ENCODE results near the gene OR10A3.

OR10A3 gene

GRCh38 chr11:7936615-7937014, 4.9 kb downstream of the OR10A3 start:
- H3K27ac ChIP-seq (ENCODE audit: low read depth, low read length): no peak overlapping the region
- H3K4me1 ChIP-seq (ENCODE audit: insufficient read depth, low read length): no peaks in the 10 kb centered on the region
- no peak overlapping the region for H3K4me3 ChIP-seq (ENCODE audit: low read length)
- H3K27me3 ChIP-seq (ENCODE audit: insufficient read depth, low read length): no peaks in the 10 kb centered on the region
- no peak overlapping the region for H3K9ac ChIP-seq (ENCODE audit: low read depth, low read length)
- no peaks in the 10 kb centered on the region for H3K36me3 ChIP-seq (ENCODE audit: insufficient read depth, low read length)
- 87% methylated on average over 1 of the region's 1 CpG for WGBS
- H3K9me3 ChIP-seq (ENCODE audit: insufficient read depth, low read depth, low read length): no peaks in the 10 kb centered on the region

GRCh38 chr11:7931168-7931567, 10.3 kb downstream of the OR10A3 start, which contains the start of gene OR10A6:
Gene OR10A6 (minus strand): TSS chr11:7931268. CDS start chr11:7928662, 2,606 bp downstream.
- no peak within 1 kb of the TSS for H3K9ac ChIP-seq (ENCODE audit: low read depth, low read length)
- 90% methylated on average over 4 of the region's 4 CpGs for WGBS
- no peak within 1 kb of the TSS for H3K27ac ChIP-seq (ENCODE audit: low read depth, low read length)
- no peaks in the 10 kb centered on the region for H3K36me3 ChIP-seq (ENCODE audit: insufficient read depth, low read length)
- no peaks in the 10 kb centered on the region for H3K4me1 ChIP-seq (ENCODE audit: insufficient read depth, low read length)
- no peaks in the 10 kb centered on the region for H3K27me3 ChIP-seq (ENCODE audit: insufficient read depth, low read length)
- no peak within 1 kb of the TSS for H3K4me3 ChIP-seq (ENCODE audit: low read length)
- peaks cover 3% of the 10 kb centered on the region for H3K9me3 ChIP-seq (ENCODE audit: insufficient read depth, low read depth, low read length)

- WGBS: 94% methylated on average over 6 of the region's 6 CpGs
- H3K27ac ChIP-seq (ENCODE audit: low read depth, low read length): no peak overlapping the region
- H3K4me3 ChIP-seq (ENCODE audit: low read length): no peak overlapping the region
- H3K36me3 ChIP-seq (ENCODE audit: insufficient read depth, low read length): no peaks in the 10 kb centered on the region
- H3K27me3 ChIP-seq (ENCODE audit: insufficient read depth, low read length): no peaks in the 10 kb centered on the region
- H3K9me3 ChIP-seq (ENCODE audit: insufficient read depth, low read depth, low read length): peaks cover 7% of the 10 kb centered on the region
- H3K9ac ChIP-seq (ENCODE audit: low read depth, low read length): no peak overlapping the region
- no peaks in the 10 kb centered on the region for H3K4me1 ChIP-seq (ENCODE audit: insufficient read depth, low read length)
Observed at GRCh38 chr11:7927635-7928034, 13.9 kb downstream of the OR10A3 start.

- Histone ChIP-seq H3K27me3 (ENCODE audit: insufficient read depth, low read length) (no peaks in the 10 kb centered on the region), H3K9me3 (ENCODE audit: insufficient read depth, low read depth, low read length) (peaks cover 7% of the 10 kb centered on the region), H3K27ac (ENCODE audit: low read depth, low read length) (no peak overlapping the region), H3K4me1 (ENCODE audit: insufficient read depth, low read length) (no peaks in the 10 kb centered on the region), H3K9ac (ENCODE audit: low read depth, low read length) (no peak overlapping the region), H3K36me3 (ENCODE audit: insufficient read depth, low read length) (no peaks in the 10 kb centered on the region), H3K4me3 (ENCODE audit: low read length) (no peak overlapping the region)
- WGBS: 89% methylated on average over 2 of the region's 2 CpGs
Observed at GRCh38 chr11:7924536-7924935, 17.0 kb downstream of the OR10A3 start.

GRCh38 chr11:7918141-7918540, 23.4 kb downstream of the OR10A3 start:
- Histone ChIP-seq H3K4me1 (ENCODE audit: insufficient read depth, low read length) (no peaks in the 10 kb centered on the region), H3K27me3 (ENCODE audit: insufficient read depth, low read length) (no peaks in the 10 kb centered on the region), H3K4me3 (ENCODE audit: low read length) (no peak overlapping the region), H3K9ac (ENCODE audit: low read depth, low read length) (no peak overlapping the region), H3K27ac (ENCODE audit: low read depth, low read length) (no peak overlapping the region), H3K36me3 (ENCODE audit: insufficient read depth, low read length) (no peaks in the 10 kb centered on the region), H3K9me3 (ENCODE audit: insufficient read depth, low read depth, low read length) (peaks cover 11% of the 10 kb centered on the region)
- 86% methylated on average over 2 of the region's 2 CpGs for WGBS

- no peak overlapping the region for H3K9ac ChIP-seq (ENCODE audit: low read depth, low read length)
- H3K9me3 ChIP-seq (ENCODE audit: insufficient read depth, low read depth, low read length): no peaks in the 10 kb centered on the region
- H3K4me3 ChIP-seq (ENCODE audit: low read length): no peak overlapping the region
- no peak overlapping the region for H3K27ac ChIP-seq (ENCODE audit: low read depth, low read length)
- no peaks in the 10 kb centered on the region for H3K36me3 ChIP-seq (ENCODE audit: insufficient read depth, low read length)
- peaks cover 43% of the 10 kb centered on the region for H3K4me1 ChIP-seq (ENCODE audit: insufficient read depth, low read length)
- no peaks in the 10 kb centered on the region for H3K27me3 ChIP-seq (ENCODE audit: insufficient read depth, low read length)
Observed at GRCh38 chr11:7911011-7911410, 30.5 kb downstream of the OR10A3 start.

GRCh38 chr11:7910286-7910788, 31.2 kb downstream of the OR10A3 start:
- H3K36me3 ChIP-seq (ENCODE audit: insufficient read depth, low read length): no peaks in the 10 kb centered on the region
- WGBS: 67% methylated on average over 2 of the region's 2 CpGs
- H3K9ac ChIP-seq (ENCODE audit: low read depth, low read length): no peak overlapping the region
- peak overlapping the region; percentile 66; the same call in 1 of the 2 replicates for H3K27ac ChIP-seq (ENCODE audit: low read depth, low read length)
- peaks cover 50% of the 10 kb centered on the region for H3K4me1 ChIP-seq (ENCODE audit: insufficient read depth, low read length)
- no peaks in the 10 kb centered on the region for H3K27me3 ChIP-seq (ENCODE audit: insufficient read depth, low read length)
- no peaks in the 10 kb centered on the region for H3K9me3 ChIP-seq (ENCODE audit: insufficient read depth, low read depth, low read length)
- H3K4me3 ChIP-seq (ENCODE audit: low read length): no peak overlapping the region

GRCh38 chr11:7909585-7910285, 31.8 kb downstream of the OR10A3 start:
- H3K4me3 ChIP-seq (ENCODE audit: low read length): no peak overlapping the region
- H3K4me1 ChIP-seq (ENCODE audit: insufficient read depth, low read length): peaks cover 54% of the 10 kb centered on the region
- peak overlapping the region; percentile 66; the same call in 1 of the 2 replicates for H3K27ac ChIP-seq (ENCODE audit: low read depth, low read length)
- no peaks in the 10 kb centered on the region for H3K27me3 ChIP-seq (ENCODE audit: insufficient read depth, low read length)
- H3K9ac ChIP-seq (ENCODE audit: low read depth, low read length): no peak overlapping the region
- 35% methylated on average over 2 of the region's 2 CpGs for WGBS
- H3K9me3 ChIP-seq (ENCODE audit: insufficient read depth, low read depth, low read length): no peaks in the 10 kb centered on the region
- no peaks in the 10 kb centered on the region for H3K36me3 ChIP-seq (ENCODE audit: insufficient read depth, low read length)

- WGBS: 48% methylated on average over 3 of the region's 3 CpGs
- no peaks in the 10 kb centered on the region for H3K9me3 ChIP-seq (ENCODE audit: insufficient read depth, low read depth, low read length)
- H3K36me3 ChIP-seq (ENCODE audit: insufficient read depth, low read length): 0 out of 2 replicates have a peak, but pooled peaks cover 5% of the 10 kb centered on the region
- H3K4me1 ChIP-seq (ENCODE audit: insufficient read depth, low read length): peaks cover 70% of the 10 kb centered on the region
- H3K9ac ChIP-seq (ENCODE audit: low read depth, low read length): peak overlapping the region; percentile 68; the same call in 1 of the 2 replicates
- no peak overlapping the region for H3K4me3 ChIP-seq (ENCODE audit: low read length)
- no peaks in the 10 kb centered on the region for H3K27me3 ChIP-seq (ENCODE audit: insufficient read depth, low read length)
- peak overlapping the region; percentile 92 for H3K27ac ChIP-seq (ENCODE audit: low read depth, low read length)
Observed at GRCh38 chr11:7907121-7907520, 34.4 kb downstream of the OR10A3 start.

GRCh38 chr11:7906481-7906880, 35.0 kb downstream of the OR10A3 start:
- Histone ChIP-seq H3K9ac (ENCODE audit: low read depth, low read length) (peak overlapping the region; percentile 68), H3K36me3 (ENCODE audit: insufficient read depth, low read length) (0 out of 2 replicates have a peak, but pooled peaks cover 5% of the 10 kb centered on the region), H3K4me3 (ENCODE audit: low read length) (peak overlapping the region; percentile 45), H3K4me1 (ENCODE audit: insufficient read depth, low read length) (peaks cover 70% of the 10 kb centered on the region), H3K27me3 (ENCODE audit: insufficient read depth, low read length) (no peaks in the 10 kb centered on the region), H3K27ac (ENCODE audit: low read depth, low read length) (peak overlapping the region; percentile 92), H3K9me3 (ENCODE audit: insufficient read depth, low read depth, low read length) (no peaks in the 10 kb centered on the region)
- WGBS: 36% methylated on average over 3 of the region's 4 CpGs

- Histone ChIP-seq H3K27ac (ENCODE audit: low read depth, low read length) (peak overlapping the region; percentile 92), H3K4me1 (ENCODE audit: insufficient read depth, low read length) (peaks cover 70% of the 10 kb centered on the region), H3K9ac (ENCODE audit: low read depth, low read length) (peak overlapping the region; percentile 68), H3K36me3 (ENCODE audit: insufficient read depth, low read length) (0 out of 2 replicates have a peak, but pooled peaks cover 7% of the 10 kb centered on the region), H3K4me3 (ENCODE audit: low read length) (peak overlapping the region; percentile 45), H3K9me3 (ENCODE audit: insufficient read depth, low read depth, low read length) (no peaks in the 10 kb centered on the region), H3K27me3 (ENCODE audit: insufficient read depth, low read length) (no peaks in the 10 kb centered on the region)
- 9% methylated on average over 3 of the region's 3 CpGs for WGBS
Observed at GRCh38 chr11:7905961-7906429, 35.5 kb downstream of the OR10A3 start.
